ENCODE measurements around the gene PKNOX2. TPM values are rescaled to one million over a fixed set of nuclear protein-coding genes. Genes with fewer than 3 reads are reported as not detected.

The PKNOX2 gene
- total RNA-seq, 1 donor: under 0.01 TPM

DNA sequence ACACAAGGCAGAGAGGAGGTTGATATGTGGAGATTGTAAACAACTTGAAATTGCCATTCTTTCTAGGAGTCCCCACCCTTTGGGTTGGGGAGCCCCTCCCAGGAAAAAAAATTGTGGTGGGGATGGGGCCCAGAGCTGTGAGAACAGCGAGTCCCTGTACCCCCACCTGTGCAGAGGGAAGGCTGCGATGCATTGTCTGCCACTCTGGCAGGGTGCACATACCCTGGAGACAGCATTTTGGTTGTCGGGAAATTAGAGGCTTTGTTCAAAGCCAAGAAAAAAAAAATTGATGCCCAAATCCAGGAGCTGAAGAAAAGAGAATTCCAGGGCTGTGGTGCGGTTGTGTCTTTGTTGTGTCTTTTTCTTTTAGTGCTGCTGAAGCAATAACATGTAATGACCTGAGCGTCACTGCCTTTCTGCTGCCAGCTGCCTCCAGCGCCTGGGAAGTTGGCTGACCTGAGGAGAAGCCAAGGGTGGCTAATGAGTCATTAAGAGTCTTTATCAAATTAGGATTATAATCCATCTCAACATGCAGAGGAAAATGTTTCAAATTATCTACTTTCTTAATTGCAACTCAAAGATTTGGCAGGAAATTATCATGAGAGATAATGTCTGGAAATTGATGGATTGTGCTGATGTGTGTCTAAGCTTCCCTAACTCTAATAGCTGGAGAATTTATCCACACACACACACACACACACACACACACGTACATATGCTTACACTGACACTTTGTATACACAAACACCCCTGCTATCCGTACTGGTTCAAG lies 8.0 kb upstream of the PKNOX2 start:
- H3K9me3 ChIP-seq (ENCODE audit: low read depth, low read length): no peaks in the 10 kb centered on the region
- H3K4me3 ChIP-seq (ENCODE audit: insufficient read depth, low read length): no peak overlapping the region
- H3K27me3 ChIP-seq (ENCODE audit: insufficient read depth, low read length): no peaks in the 10 kb centered on the region
- no peak overlapping the region for H3K27ac ChIP-seq (ENCODE audit: low read depth, low read length)
- TF ChIP-seq, protein P1, sequence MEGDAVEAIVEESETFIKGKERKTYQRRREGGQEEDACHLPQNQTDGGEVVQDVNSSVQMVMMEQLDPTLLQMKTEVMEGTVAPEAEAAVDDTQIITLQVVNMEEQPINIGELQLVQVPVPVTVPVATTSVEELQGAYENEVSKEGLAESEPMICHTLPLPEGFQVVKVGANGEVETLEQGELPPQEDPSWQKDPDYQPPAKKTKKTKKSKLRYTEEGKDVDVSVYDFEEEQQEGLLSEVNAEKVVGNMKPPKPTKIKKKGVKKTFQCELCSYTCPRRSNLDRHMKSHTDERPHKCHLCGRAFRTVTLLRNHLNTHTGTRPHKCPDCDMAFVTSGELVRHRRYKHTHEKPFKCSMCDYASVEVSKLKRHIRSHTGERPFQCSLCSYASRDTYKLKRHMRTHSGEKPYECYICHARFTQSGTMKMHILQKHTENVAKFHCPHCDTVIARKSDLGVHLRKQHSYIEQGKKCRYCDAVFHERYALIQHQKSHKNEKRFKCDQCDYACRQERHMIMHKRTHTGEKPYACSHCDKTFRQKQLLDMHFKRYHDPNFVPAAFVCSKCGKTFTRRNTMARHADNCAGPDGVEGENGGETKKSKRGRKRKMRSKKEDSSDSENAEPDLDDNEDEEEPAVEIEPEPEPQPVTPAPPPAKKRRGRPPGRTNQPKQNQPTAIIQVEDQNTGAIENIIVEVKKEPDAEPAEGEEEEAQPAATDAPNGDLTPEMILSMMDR (IDR thresholded peaks at IDR 0.05; ENCODE audit: extremely low read depth, low read depth, low read length): no peak
- H4K20me1 ChIP-seq (ENCODE audit: insufficient read depth, low read length): no peaks in the 10 kb centered on the region
- no peaks in the 10 kb centered on the region for H3K36me3 ChIP-seq (ENCODE audit: insufficient read depth, low read length)
- H3K79me2 ChIP-seq (ENCODE audit: insufficient read depth, low read length): no peaks in the 10 kb centered on the region
- no peak for DNase-seq (ENCODE audit: insufficient read length, low spot score, missing footprints)
- H2AFZ ChIP-seq (ENCODE audit: low read length): no peak overlapping the region
- H3K4me1 ChIP-seq (ENCODE audit: insufficient read depth, low read length): no peaks in the 10 kb centered on the region
- H3K4me2 ChIP-seq (ENCODE audit: insufficient read depth, low read length): no peak overlapping the region

DNA sequence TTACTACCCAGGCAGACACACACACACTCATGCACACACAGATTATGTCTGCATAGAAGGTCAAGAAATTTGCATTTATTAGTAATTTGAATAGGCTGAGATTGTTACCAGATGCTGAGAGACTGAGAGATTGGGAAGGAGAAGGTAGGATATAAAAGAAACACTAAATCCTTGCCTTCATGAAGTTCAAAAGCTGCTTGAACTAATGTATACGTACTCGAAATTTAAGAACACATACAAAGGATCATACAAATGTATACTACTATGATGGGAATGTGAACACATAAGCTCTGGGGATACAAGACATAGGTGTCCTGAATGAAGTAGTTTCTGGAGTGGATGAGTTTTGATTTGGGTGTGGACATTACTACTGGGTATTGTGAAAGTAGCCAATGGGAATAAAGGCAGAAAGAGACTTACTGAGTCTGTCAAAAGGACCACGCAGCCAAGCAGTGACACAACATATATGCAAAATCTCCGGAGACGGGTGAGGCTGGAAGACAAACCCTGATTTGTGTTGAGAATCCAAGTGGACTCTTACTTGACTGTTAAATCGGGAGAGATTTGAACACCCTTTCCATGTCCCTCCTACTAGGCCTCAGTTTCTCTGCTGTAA lies 7.3 kb upstream of the PKNOX2 start:
- H4K20me1 ChIP-seq (ENCODE audit: insufficient read depth, low read length): no peaks in the 10 kb centered on the region
- H3K79me2 ChIP-seq (ENCODE audit: insufficient read depth, low read length): no peaks in the 10 kb centered on the region
- H2AFZ ChIP-seq (ENCODE audit: low read length): no peak overlapping the region
- no peak overlapping the region for H3K27ac ChIP-seq (ENCODE audit: low read depth, low read length)
- TF ChIP-seq, protein P1 (IDR thresholded peaks at IDR 0.05; ENCODE audit: extremely low read depth, low read depth, low read length): no peak
- H3K4me1 ChIP-seq (ENCODE audit: insufficient read depth, low read length): no peaks in the 10 kb centered on the region
- H3K27me3 ChIP-seq (ENCODE audit: insufficient read depth, low read length): no peaks in the 10 kb centered on the region
- H3K9me3 ChIP-seq (ENCODE audit: low read depth, low read length): no peaks in the 10 kb centered on the region
- H3K4me2 ChIP-seq (ENCODE audit: insufficient read depth, low read length): no peak overlapping the region
- no peak for DNase-seq (ENCODE audit: insufficient read length, low spot score, missing footprints)
- no peaks in the 10 kb centered on the region for H3K36me3 ChIP-seq (ENCODE audit: insufficient read depth, low read length)
- H3K4me3 ChIP-seq (ENCODE audit: insufficient read depth, low read length): no peak overlapping the region

DNA sequence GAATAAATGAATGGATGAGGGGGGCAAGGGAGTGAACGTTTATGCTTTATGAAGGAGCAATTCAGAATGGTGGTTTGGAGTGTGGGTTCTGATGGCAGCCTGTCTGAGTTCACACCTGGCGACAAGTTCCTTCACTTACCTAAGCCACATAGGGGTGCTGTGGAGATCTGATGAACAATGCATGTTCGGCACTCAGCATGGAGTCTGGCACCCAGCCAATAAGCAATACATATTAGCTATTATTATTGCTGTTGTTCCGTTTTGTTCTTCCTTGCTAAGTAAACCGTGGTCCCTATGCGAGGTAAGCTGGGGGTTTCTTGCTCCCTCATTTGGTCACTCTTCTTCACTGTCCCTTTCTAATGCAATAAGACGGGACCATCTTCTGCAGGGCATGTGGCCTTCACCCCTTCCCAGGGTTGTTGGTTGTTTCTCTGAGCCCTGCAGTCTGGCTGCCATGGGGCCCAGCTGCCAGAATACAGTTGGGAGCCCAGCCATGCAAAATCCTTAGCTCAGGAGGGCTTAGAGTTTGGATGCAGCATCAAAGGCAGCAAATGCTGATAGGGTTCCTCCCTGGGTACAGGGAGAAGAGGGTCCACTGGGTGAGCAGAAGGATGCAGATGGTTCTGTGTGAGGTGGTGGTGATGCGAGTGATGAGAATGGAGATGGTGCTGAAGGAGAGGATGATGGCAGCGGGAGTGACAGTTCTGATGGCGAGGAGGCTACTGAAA lies 6.4 kb upstream of the PKNOX2 start:
- Histone ChIP-seq H3K4me3 (ENCODE audit: insufficient read depth, low read length) (no peak overlapping the region), H3K4me1 (ENCODE audit: insufficient read depth, low read length) (no peaks in the 10 kb centered on the region), H3K27me3 (ENCODE audit: insufficient read depth, low read length) (peaks cover 3% of the 10 kb centered on the region), H3K27ac (ENCODE audit: low read depth, low read length) (no peak overlapping the region), H4K20me1 (ENCODE audit: insufficient read depth, low read length) (no peaks in the 10 kb centered on the region), H3K4me2 (ENCODE audit: insufficient read depth, low read length) (no peak overlapping the region), H3K36me3 (ENCODE audit: insufficient read depth, low read length) (no peaks in the 10 kb centered on the region), H3K9me3 (ENCODE audit: low read depth, low read length) (no peaks in the 10 kb centered on the region), H3K79me2 (ENCODE audit: insufficient read depth, low read length) (no peaks in the 10 kb centered on the region), H2AFZ (ENCODE audit: low read length) (no peak overlapping the region)
- TF ChIP-seq, protein P1 (IDR thresholded peaks at IDR 0.05; ENCODE audit: extremely low read depth, low read depth, low read length): no peak
- DNase-seq (ENCODE audit: insufficient read length, low spot score, missing footprints): no peak

DNA sequence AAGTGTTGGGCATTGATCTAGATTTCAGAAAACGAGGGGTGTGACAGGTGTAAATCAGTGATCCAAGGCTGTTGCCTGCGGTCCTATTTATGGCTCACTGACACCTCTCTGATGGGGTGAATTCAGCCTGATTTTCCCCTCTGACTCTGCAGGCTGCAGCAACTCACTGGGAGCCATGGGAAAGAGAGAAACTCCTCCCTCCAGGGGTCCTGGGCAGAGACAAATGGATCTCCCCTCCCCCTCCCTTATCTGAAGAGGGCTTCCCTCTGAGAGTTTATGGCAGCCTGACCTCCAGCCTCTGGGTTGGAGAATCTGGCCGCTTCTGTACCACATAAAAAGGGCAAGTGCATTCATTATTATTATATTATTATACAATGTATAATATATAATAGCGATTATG lies 1.8 kb upstream of the PKNOX2 start:
- no peaks in the 10 kb centered on the region for H4K20me1 ChIP-seq (ENCODE audit: insufficient read depth, low read length)
- H3K27me3 ChIP-seq (ENCODE audit: insufficient read depth, low read length): peaks cover 25% of the 10 kb centered on the region
- no peak overlapping the region for H3K27ac ChIP-seq (ENCODE audit: low read depth, low read length)
- no peak overlapping the region for H2AFZ ChIP-seq (ENCODE audit: low read length)
- H3K79me2 ChIP-seq (ENCODE audit: insufficient read depth, low read length): no peaks in the 10 kb centered on the region
- no peak for DNase-seq (ENCODE audit: insufficient read length, low spot score, missing footprints)
- H3K36me3 ChIP-seq (ENCODE audit: insufficient read depth, low read length): no peaks in the 10 kb centered on the region
- peaks cover 10% of the 10 kb centered on the region for H3K4me1 ChIP-seq (ENCODE audit: insufficient read depth, low read length)
- H3K4me2 ChIP-seq (ENCODE audit: insufficient read depth, low read length): no peak overlapping the region
- TF ChIP-seq, protein P1 (IDR thresholded peaks at IDR 0.05; ENCODE audit: extremely low read depth, low read depth, low read length): no peak
- no peak overlapping the region for H3K4me3 ChIP-seq (ENCODE audit: insufficient read depth, low read length)
- H3K9me3 ChIP-seq (ENCODE audit: low read depth, low read length): no peaks in the 10 kb centered on the region

Measured in osteoblast (primary cell).